Measurements from ENCODE around the gene TMEM8B.

DNA sequence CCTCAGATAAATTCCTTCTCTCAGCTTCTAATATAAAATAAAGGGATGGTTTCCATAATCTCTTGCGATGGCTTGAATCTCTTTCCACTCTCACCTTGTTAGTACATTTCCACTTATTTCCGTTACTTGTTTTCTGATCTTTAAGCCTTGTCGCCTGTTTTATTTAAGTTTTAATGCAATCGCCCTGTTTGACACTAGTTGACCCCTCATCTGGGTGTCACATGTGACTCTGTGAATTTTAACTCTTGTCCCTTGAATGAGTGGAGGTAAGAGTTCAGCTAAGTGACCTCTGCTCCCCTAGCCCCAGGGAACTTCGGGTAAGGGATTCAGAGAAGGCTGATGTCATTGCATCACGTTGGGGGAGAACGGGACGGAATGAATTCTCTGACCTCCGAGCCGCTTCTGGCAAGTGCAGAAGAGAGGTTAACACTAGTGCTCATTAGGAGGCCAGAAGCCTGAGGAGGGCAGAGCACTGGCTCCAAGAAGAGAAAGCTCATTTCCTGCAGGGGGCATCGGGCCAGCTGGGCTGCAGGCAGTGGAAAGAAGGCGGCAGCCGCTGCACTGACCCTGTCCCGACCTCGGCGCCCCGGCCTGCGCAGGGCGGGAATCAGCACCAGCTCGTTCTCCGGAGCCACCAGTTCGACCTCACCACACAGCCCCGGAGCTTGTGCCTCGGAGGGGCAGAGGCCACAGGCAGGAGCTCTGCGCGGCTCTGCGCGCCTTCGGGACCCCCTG is 14.8 kb upstream of the TMEM8B start:
- no peak for TF ChIP-seq POLR2A (IDR thresholded peaks at IDR 0.05; ENCODE audit: low read depth, low read length)
- no peak for TF ChIP-seq EZH2 (IDR thresholded peaks at IDR 0.05; ENCODE audit: borderline replicate concordance, control insufficient read depth, low read depth, low read length)
- no peak for TF ChIP-seq FOS (IDR thresholded peaks at IDR 0.05; ENCODE audit: borderline replicate concordance, extremely low read depth, insufficient read length)
- TF ChIP-seq CTCF (IDR thresholded peaks at IDR 0.05 in 2 of 3, conservative IDR thresholded peaks at IDR 0.05 in 1 of 3; ENCODE audit: control insufficient read depth in 2 of 3, extremely low read depth in 1 of 3, insufficient read depth in 1 of 3, low read depth in 3 of 3, low read length in 3 of 3) = peak; percentile 26 to 36 (median 35); a peak in 5 of 6 replicates
- no peak for TF ChIP-seq CHD4 (IDR thresholded peaks at IDR 0.05)
- TF ChIP-seq RCOR1 (conservative IDR thresholded peaks at IDR 0.05; ENCODE audit: low read depth, low read length) = no peak
- no peak for TF ChIP-seq REST (IDR thresholded peaks at IDR 0.05; ENCODE audit: low read depth, low read length)
- 0 out of 2 replicates have a peak, but pooled peaks have one; percentile 78 for TF ChIP-seq DPF2 (IDR thresholded peaks at IDR 0.05)
- no peak for TF ChIP-seq MYC (IDR thresholded peaks at IDR 0.05; ENCODE audit: insufficient read depth, insufficient read length, insufficient replicate concordance, low read length, severe bottlenecking)
- TF ChIP-seq PAX5 (IDR thresholded peaks at IDR 0.05; ENCODE audit: borderline replicate concordance, low read depth, low read length) = no peak; the same call in 1 of the 2 replicates
- no peak for TF ChIP-seq MAX (IDR thresholded peaks at IDR 0.05; ENCODE audit: low read depth, low read length)
- no peak for TF ChIP-seq SIN3A (IDR thresholded peaks at IDR 0.05; ENCODE audit: low read depth, low read length)

Data from GM12878 (cell line).